ENCODE data around the gene METTL24.
A peak's percentile ranks its signal among the peaks of the same experiment; 100 is the strongest.

DNA sequence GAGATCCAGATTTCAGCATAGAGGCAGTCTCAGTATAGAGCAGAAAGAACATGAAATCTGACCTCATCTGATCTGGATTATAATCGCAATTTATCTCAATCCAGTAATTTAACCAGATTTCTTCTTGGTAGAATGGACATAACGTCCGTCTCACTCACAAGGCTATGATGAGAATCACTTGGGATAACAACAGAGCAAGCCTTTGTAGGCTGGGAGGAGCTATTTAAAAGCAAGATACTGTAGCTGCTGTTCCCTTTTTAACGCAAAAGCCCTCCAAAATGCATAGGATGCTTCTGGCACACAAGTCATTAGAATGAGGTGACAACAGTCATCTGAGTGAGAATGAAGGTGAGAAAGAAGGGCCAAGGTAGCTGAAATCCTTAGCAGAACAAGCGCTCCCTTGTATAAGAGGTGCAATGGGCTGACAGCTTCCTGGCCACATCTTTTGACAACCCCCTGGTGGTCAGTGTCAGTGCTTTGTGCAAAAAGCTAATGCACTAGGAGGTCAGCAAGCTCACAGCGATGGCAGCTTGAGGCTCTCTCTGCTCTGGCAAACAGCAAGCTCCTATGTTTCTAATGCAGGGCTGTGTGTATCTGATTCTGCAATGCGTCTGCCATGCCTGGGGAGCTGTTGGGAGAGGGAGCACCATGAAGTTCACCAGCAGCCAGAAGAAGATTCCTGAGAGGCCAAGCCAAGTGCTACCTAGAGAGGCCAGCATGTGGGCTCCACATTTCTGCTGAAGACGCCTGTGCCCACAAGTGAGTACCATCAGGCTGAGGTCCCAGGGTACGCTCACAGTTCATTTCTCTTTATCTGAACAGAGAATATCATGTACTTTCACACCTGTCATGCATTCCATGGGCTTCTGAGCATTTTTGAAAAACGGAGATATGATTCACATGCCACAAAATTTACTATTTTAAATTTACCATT is 16.2 kb downstream of the METTL24 start:
- TF ChIP-seq, protein P1, sequence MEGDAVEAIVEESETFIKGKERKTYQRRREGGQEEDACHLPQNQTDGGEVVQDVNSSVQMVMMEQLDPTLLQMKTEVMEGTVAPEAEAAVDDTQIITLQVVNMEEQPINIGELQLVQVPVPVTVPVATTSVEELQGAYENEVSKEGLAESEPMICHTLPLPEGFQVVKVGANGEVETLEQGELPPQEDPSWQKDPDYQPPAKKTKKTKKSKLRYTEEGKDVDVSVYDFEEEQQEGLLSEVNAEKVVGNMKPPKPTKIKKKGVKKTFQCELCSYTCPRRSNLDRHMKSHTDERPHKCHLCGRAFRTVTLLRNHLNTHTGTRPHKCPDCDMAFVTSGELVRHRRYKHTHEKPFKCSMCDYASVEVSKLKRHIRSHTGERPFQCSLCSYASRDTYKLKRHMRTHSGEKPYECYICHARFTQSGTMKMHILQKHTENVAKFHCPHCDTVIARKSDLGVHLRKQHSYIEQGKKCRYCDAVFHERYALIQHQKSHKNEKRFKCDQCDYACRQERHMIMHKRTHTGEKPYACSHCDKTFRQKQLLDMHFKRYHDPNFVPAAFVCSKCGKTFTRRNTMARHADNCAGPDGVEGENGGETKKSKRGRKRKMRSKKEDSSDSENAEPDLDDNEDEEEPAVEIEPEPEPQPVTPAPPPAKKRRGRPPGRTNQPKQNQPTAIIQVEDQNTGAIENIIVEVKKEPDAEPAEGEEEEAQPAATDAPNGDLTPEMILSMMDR (IDR thresholded peaks at IDR 0.05; ENCODE audit: low read length): peak; percentile 31; the same call in 1 of the 2 replicates
- no peak for TF ChIP-seq EZH2 (IDR thresholded peaks at IDR 0.05; ENCODE audit: borderline replicate concordance, low read length)
